ENCODE results near the gene AUTS2.

- TF ChIP-seq MXD4 (CRISPR knock-in tag; IDR thresholded peaks at IDR 0.05; ENCODE audit: borderline replicate concordance) (no peak), CTCF (IDR thresholded peaks at IDR 0.05) (no peak), SMAD4 (CRISPR knock-in tag; IDR thresholded peaks at IDR 0.05) (no peak), E2F4 (CRISPR knock-in tag; IDR thresholded peaks at IDR 0.05; ENCODE audit: borderline replicate concordance, low read depth) (no peak), CBFB (CRISPR knock-in tag; IDR thresholded peaks at IDR 0.05; ENCODE audit: low read depth) (no peak), USF2 (CRISPR knock-in tag; IDR thresholded peaks at IDR 0.05) (no peak), E2F1 (CRISPR knock-in tag; IDR thresholded peaks at IDR 0.05) (no peak), FOXK1 (CRISPR knock-in tag; IDR thresholded peaks at IDR 0.05) (no peak), NR2C2 (CRISPR knock-in tag; IDR thresholded peaks at IDR 0.05) (no peak)
These were observed 1137.0 kb downstream of the AUTS2 start for GRCh38 chr7:70735313-70735712.
